ENCODE data around the gene HS3ST4.

DNA sequence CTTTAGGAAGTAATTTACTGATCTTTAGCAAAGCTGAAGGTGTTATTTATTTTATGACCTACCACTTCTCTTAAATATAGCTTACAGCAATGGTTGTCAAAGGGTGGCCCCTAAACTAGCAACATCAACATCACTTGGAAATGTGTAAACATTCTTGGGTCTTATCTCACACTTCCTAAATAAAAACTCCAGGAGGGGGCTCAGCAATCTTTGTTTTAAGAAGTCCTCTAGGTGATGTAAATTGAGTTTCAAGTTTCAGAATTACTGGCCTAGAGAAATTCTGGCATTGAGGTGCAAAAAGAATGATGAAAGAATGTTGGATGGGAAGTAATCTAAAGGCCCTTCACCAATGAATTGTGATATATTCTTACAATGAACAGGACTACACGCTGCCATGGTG is 142.3 kb downstream of the HS3ST4 start:
- TF ChIP-seq CTCF (IDR thresholded peaks at IDR 0.05) (no peak), POLR2A (IDR thresholded peaks at IDR 0.05) (no peak)

All from tibial nerve (tissue), 3 donors.